Measurements from ENCODE around the gene GCGR. TPM values are rescaled to one million over a fixed set of nuclear protein-coding genes. Genes with fewer than 3 reads are reported as not detected.

GCGR gene
- total RNA-seq, 2 experiments from 2014 or later, result not detected

Other genes with a start within 250 kb of the GCGR start
- gene NPLOC4, start 167.0 kb upstream of the GCGR start, total RNA-seq, result 10 to 100 TPM; 67.0 to 68.6 TPM
- gene TSPAN10, start 167.0 kb upstream of the GCGR start, total RNA-seq, result under 1 TPM in 1 of 2 experiments, not detected in 1; 0.12 TPM
- gene PDE6G, start 147.6 kb upstream of the GCGR start, total RNA-seq, result under 1 TPM; 0.83 to 0.89 TPM
- gene OXLD1, start 137.5 kb upstream of the GCGR start, total RNA-seq, result 10 to 100 TPM; 41.9 to 44.1 TPM
- 10 to 100 TPM; 30.8 to 32.3 TPM for gene CCDC137, start 137.4 kb upstream of the GCGR start, total RNA-seq
- gene ARL16, start 120.4 kb upstream of the GCGR start, total RNA-seq, result 10 to 100 TPM; 13.8 to 14.1 TPM
- 100 to 1,000 TPM in 1 of 2 experiments, 10 to 100 TPM in 1; 87.1 to 109 TPM for gene HGS, start 120.1 kb upstream of the GCGR start, total RNA-seq
- 100 to 1,000 TPM in 1 of 2 experiments, 10 to 100 TPM in 1; 97.7 to 102 TPM for gene MRPL12, start 100.8 kb upstream of the GCGR start, total RNA-seq
- 10 to 100 TPM; 16.9 to 18.0 TPM for gene SLC25A10, start 91.9 kb upstream of the GCGR start, total RNA-seq
- 10 to 100 TPM; 53.7 to 55.6 TPM for gene MCRIP1, start 29.1 kb downstream of the GCGR start, total RNA-seq
- not detected for gene PPP1R27, start 30.9 kb downstream of the GCGR start, total RNA-seq
- 100 to 1,000 TPM; 273 to 276 TPM for gene P4HB, start 56.4 kb downstream of the GCGR start, total RNA-seq
- 100 to 1,000 TPM; 355 to 389 TPM for gene ARHGDIA, start 67.2 kb downstream of the GCGR start, total RNA-seq
- 100 to 1,000 TPM; 213 to 217 TPM for gene ALYREF, start 87.4 kb downstream of the GCGR start, total RNA-seq
- 100 to 1,000 TPM; 171 to 182 TPM for gene ANAPC11, start 87.6 kb downstream of the GCGR start, total RNA-seq
- gene NPB, start 98.1 kb downstream of the GCGR start, total RNA-seq, result under 1 TPM; 0.12 to 0.19 TPM
- gene PCYT2, start 107.2 kb downstream of the GCGR start, total RNA-seq, result 10 to 100 TPM; 15.9 to 16.6 TPM
- 10 to 100 TPM; 18.8 to 22.1 TPM for gene SIRT7, start 114.0 kb downstream of the GCGR start, total RNA-seq
- 10 to 100 TPM; 13.5 to 14.8 TPM for gene MAFG, start 123.6 kb downstream of the GCGR start, total RNA-seq
- gene PYCR1, start 133.2 kb downstream of the GCGR start, total RNA-seq, result 100 to 1,000 TPM; 121 to 130 TPM
- not detected for gene MYADML2, start 143.1 kb downstream of the GCGR start, total RNA-seq
- gene NOTUM, start 157.0 kb downstream of the GCGR start, total RNA-seq, result under 1 TPM; 0.35 to 0.38 TPM
- 10 to 100 TPM; 33.6 to 34.8 TPM for gene ASPSCR1, start 173.5 kb downstream of the GCGR start, total RNA-seq
- 10 to 100 TPM; 55.8 to 57.8 TPM for gene CENPX, start 218.7 kb downstream of the GCGR start, total RNA-seq
- gene LRRC45, start 219.2 kb downstream of the GCGR start, total RNA-seq, result 10 to 100 TPM; 12.0 to 12.5 TPM
- 1 to 10 TPM; 4.5 to 4.8 TPM for gene RAC3, start 227.5 kb downstream of the GCGR start, total RNA-seq
- gene DCXR, start 233.5 kb downstream of the GCGR start, total RNA-seq, result 100 to 1,000 TPM; 139 to 146 TPM
- gene RFNG, start 247.7 kb downstream of the GCGR start, total RNA-seq, result 10 to 100 TPM; 17.6 to 18.0 TPM
- 10 to 100 TPM; 91.0 to 91.3 TPM for gene GPS1, start 247.7 kb downstream of the GCGR start, total RNA-seq

Measured in activated naive CD4-positive, alpha-beta T cell treated with anti-CD3 and anti-CD28 coated beads for 36 hours (primary cell).